Parathyroid adenoma (tissue), 2 donors: ENCODE results near the gene OR2W1.

Experiments
- H2AFZ ChIP-seq: fragments of 300-600 bp; sonication (generic); one replicate; pipeline ENCODE4 v1.7.0; 2017; ENCODE audit warnings: antibody characterized with exemption, mild to moderate bottlenecking
- H3K27ac ChIP-seq: fragments of 300-600 bp; sonication (generic); one replicate; pipeline ENCODE4 v1.7.0; 2017
- H3K27me3 ChIP-seq: fragments of 300-600 bp; sonication (generic); one replicate; pipeline ENCODE4 v1.7.0; 2017; ENCODE audit warnings: low read length; ENCODE audit not compliant: control insufficient read depth, insufficient read depth
- H3K36me3 ChIP-seq: fragments of 300-600 bp; sonication (generic); one replicate; pipeline ENCODE4 v1.7.0; 2017; ENCODE audit warnings: low read length; ENCODE audit not compliant: control insufficient read depth, insufficient read depth
- H3K4me1 ChIP-seq: fragments of 300-600 bp; sonication (generic); one replicate; pipeline ENCODE4 v1.7.0; 2017; ENCODE audit warnings: control low read depth
- H3K4me2 ChIP-seq: fragments of 300-600 bp; sonication (generic); one replicate; pipeline ENCODE4 v1.7.0; 2017; ENCODE audit warnings: low read length
- H3K4me3 ChIP-seq: fragments of 300-600 bp; sonication (generic); one replicate; pipeline ENCODE4 v1.7.0; 2017; ENCODE audit warnings: low read depth, low read length
- H3K79me2 ChIP-seq: fragments of 300-600 bp; sonication (generic); one replicate; pipeline ENCODE4 v1.7.0; 2017; ENCODE audit warnings: control low read depth
- H3K9ac ChIP-seq: fragments of 300-600 bp; sonication (generic); one replicate; pipeline ENCODE4 v1.7.0; 2017; ENCODE audit warnings: mild to moderate bottlenecking
- H3K9me3 ChIP-seq: fragments of 300-600 bp; sonication (generic); one replicate; pipeline ENCODE4 v1.7.0; 2017; ENCODE audit warnings: low read length; ENCODE audit not compliant: control insufficient read depth
- TF ChIP-seq, protein P1 (sequence below): fragments of 300-600 bp; sonication (generic); IDR thresholded peaks from one replicate; pipeline ENCODE4 v1.7.0; 2017; ENCODE audit warnings: antibody characterized with exemption, mild to moderate bottlenecking
- donor health status: primary hyperparathyroidism.

OR2W1 gene

DNA sequence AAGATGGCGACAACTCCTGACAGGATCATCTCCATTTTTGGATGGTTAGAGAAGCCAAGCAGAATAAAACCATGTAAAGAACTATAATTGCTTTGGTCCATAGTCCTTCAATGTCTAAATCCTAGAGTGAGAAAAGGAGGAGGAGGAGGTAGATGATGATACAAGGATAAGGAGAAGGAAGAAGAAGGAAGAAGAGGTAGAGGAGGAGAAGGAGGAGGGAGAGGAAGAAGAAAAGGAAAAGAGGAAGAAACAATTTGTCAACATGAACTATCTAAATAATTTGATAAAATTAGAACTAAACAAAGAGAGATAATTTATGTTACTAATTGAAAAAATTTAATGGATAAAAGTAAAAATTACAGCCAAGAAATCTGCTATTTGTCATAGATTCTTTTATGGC lies at the start of gene OR2W1:
Gene OR2W1 (minus strand): TSS at position 101 of the 400 bp plus-strand sequence. CDS start 0 bp downstream, at position 101.
- Histone ChIP-seq H3K27ac (no peak within 1 kb of the TSS), H3K36me3 (no peaks in the 10 kb centered on the region), H3K27me3 (no peaks in the 10 kb centered on the region), H3K4me2 (no peak within 1 kb of the TSS), H3K4me3 (no peak within 1 kb of the TSS), H3K79me2 (no peaks in the 10 kb centered on the region), H2AFZ (no peak within 1 kb of the TSS), H3K4me1 (no peaks in the 10 kb centered on the region), H3K9ac (no peak within 1 kb of the TSS), H3K9me3 (no peaks in the 10 kb centered on the region)
- TF ChIP-seq, protein P1, sequence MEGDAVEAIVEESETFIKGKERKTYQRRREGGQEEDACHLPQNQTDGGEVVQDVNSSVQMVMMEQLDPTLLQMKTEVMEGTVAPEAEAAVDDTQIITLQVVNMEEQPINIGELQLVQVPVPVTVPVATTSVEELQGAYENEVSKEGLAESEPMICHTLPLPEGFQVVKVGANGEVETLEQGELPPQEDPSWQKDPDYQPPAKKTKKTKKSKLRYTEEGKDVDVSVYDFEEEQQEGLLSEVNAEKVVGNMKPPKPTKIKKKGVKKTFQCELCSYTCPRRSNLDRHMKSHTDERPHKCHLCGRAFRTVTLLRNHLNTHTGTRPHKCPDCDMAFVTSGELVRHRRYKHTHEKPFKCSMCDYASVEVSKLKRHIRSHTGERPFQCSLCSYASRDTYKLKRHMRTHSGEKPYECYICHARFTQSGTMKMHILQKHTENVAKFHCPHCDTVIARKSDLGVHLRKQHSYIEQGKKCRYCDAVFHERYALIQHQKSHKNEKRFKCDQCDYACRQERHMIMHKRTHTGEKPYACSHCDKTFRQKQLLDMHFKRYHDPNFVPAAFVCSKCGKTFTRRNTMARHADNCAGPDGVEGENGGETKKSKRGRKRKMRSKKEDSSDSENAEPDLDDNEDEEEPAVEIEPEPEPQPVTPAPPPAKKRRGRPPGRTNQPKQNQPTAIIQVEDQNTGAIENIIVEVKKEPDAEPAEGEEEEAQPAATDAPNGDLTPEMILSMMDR = no peak

DNA sequence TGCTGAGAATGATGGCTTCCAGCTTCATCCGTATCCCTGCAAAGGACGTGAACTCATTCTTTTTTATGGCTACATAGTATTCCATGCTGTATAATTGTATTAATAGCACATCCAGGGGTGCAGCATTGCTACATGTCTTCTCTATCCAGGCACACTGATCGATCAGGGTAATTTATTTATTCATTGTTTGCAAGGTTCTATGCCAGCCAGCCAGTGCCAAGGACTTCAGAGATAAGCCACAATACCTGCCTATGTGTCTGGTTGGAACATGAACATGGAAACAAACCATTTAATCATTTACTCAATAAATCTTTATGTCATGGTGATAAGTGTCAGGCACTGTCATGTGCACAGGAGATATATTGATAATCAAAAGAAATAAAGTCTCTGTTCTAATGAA lies 48.0 kb upstream of the OR2W1 start:
- Histone ChIP-seq H3K4me2 (no peak overlapping the region), H3K9me3 (no peaks in the 10 kb centered on the region), H3K4me1 (no peaks in the 10 kb centered on the region), H3K27ac (no peak overlapping the region), H3K27me3 (no peaks in the 10 kb centered on the region), H2AFZ (no peak overlapping the region), H3K4me3 (no peak overlapping the region), H3K36me3 (no peaks in the 10 kb centered on the region), H3K79me2 (no peaks in the 10 kb centered on the region), H3K9ac (no peak overlapping the region)
- TF ChIP-seq, protein P1 = no peak

GRCh38 chr6:29087213-29087612 lies 42.2 kb upstream of the OR2W1 start, which contains the start of gene OR2B3:
TSS of gene OR2B3 (minus strand) at chr6:29087313. CDS start at chr6:29087248, 65 bp downstream.
- Histone ChIP-seq H3K4me1 (no peaks in the 10 kb centered on the region), H3K9me3 (no peaks in the 10 kb centered on the region), H2AFZ (no peak within 1 kb of the TSS), H3K9ac (no peak within 1 kb of the TSS), H3K27ac (no peak within 1 kb of the TSS), H3K36me3 (no peaks in the 10 kb centered on the region), H3K4me2 (no peak within 1 kb of the TSS), H3K27me3 (no peaks in the 10 kb centered on the region), H3K79me2 (no peaks in the 10 kb centered on the region), H3K4me3 (no peak within 1 kb of the TSS)
- TF ChIP-seq, protein P1 = no peak

GRCh38 chr6:29082457-29082856 lies 37.5 kb upstream of the OR2W1 start:
- no peak overlapping the region for H3K27ac ChIP-seq
- H3K27me3 ChIP-seq = no peaks in the 10 kb centered on the region
- H2AFZ ChIP-seq = no peak overlapping the region
- H3K4me3 ChIP-seq = no peak overlapping the region
- TF ChIP-seq, protein P1 = no peak
- no peaks in the 10 kb centered on the region for H3K9me3 ChIP-seq
- no peaks in the 10 kb centered on the region for H3K36me3 ChIP-seq
- H3K4me2 ChIP-seq = no peak overlapping the region
- no peak overlapping the region for H3K9ac ChIP-seq
- H3K4me1 ChIP-seq = no peaks in the 10 kb centered on the region
- no peaks in the 10 kb centered on the region for H3K79me2 ChIP-seq

GRCh38 chr6:29081312-29081711 lies 36.3 kb upstream of the OR2W1 start:
- Histone ChIP-seq H3K27me3 (no peaks in the 10 kb centered on the region), H3K4me3 (no peak overlapping the region), H2AFZ (no peak overlapping the region), H3K79me2 (no peaks in the 10 kb centered on the region), H3K9ac (no peak overlapping the region), H3K4me2 (no peak overlapping the region), H3K36me3 (no peaks in the 10 kb centered on the region), H3K27ac (no peak overlapping the region), H3K9me3 (no peaks in the 10 kb centered on the region), H3K4me1 (no peaks in the 10 kb centered on the region)
- TF ChIP-seq, protein P1 = no peak
